ENCODE measurements around the gene TM4SF5.

TM4SF5 gene

DNA sequence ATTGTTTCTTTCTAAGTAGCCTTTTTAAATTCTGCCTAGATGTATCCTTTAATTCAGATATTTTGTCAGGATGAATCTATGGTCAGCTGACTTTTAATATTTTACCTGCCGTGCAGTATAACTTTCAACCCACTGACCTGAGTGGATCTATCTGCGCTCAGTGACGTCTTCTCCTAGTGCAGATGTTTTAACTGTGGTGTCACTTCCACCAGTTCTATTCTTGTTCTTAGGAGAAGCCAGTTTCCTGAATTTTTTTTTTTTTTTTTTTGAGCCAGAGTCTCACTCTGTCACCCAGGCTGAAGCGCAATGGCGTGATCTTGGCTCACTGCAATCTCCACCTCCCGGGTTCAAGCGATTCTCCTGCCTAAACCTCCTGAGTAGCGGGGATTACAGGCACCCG, 5.0 kb upstream of the TM4SF5 start:
- TF ChIP-seq, protein P1, sequence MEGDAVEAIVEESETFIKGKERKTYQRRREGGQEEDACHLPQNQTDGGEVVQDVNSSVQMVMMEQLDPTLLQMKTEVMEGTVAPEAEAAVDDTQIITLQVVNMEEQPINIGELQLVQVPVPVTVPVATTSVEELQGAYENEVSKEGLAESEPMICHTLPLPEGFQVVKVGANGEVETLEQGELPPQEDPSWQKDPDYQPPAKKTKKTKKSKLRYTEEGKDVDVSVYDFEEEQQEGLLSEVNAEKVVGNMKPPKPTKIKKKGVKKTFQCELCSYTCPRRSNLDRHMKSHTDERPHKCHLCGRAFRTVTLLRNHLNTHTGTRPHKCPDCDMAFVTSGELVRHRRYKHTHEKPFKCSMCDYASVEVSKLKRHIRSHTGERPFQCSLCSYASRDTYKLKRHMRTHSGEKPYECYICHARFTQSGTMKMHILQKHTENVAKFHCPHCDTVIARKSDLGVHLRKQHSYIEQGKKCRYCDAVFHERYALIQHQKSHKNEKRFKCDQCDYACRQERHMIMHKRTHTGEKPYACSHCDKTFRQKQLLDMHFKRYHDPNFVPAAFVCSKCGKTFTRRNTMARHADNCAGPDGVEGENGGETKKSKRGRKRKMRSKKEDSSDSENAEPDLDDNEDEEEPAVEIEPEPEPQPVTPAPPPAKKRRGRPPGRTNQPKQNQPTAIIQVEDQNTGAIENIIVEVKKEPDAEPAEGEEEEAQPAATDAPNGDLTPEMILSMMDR (IDR thresholded peaks at IDR 0.05; ENCODE audit: low read depth, low read length, missing control alignments) = no peak
- no peak overlapping the region for H3K4me3 ChIP-seq (ENCODE audit: low read depth, low read length)
- DNase-seq (ENCODE audit: low read depth) = no peak

DNA sequence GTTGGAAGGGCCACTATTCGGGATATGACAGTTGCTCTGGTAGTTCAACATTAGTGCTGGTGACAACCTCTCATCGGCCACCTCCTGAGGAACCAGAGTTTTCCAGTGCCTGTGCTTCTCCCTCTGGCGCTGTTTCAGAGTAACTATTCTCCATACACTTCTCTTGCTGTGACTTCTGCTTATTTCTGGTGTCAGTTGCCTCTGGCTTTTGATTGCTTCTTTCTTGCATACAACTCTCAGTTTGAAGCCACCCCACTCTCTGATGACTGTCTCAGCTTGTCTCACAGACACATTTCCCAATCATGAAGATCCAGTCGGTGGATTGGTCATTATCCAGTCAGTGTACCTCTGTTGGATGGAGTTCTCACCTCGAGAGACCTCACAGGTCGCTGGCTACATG, 3.4 kb upstream of the TM4SF5 start:
- DNase-seq (ENCODE audit: low read depth) = no peak
- TF ChIP-seq, protein P1 (IDR thresholded peaks at IDR 0.05; ENCODE audit: low read depth, low read length, missing control alignments) = no peak

DNA sequence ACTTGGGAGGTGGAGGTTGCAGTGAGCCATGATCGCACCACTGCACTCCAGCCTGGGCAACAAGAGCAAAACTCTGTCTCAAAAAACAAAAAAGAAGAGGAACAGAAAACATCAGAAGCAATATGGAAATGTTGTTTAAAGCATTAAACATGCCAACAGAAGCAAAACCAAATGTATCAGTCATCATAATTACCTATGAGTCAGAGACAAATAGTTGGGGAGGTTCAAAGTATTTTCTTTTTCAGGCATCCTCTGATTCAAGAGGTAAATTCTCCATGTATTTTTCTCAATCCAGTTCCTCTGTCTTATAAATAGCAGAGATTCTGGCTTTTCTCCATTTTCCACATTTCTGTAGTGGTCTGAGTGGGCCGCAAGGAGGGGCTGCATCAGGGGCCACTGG, 2.1 kb upstream of the TM4SF5 start:
- DNase-seq (ENCODE audit: low read depth) = no peak
- TF ChIP-seq, protein P1 (IDR thresholded peaks at IDR 0.05; ENCODE audit: low read depth, low read length, missing control alignments) = no peak

More for the DNA sequence above, 3.4 kb upstream of the TM4SF5 start:
- H3K4me3 ChIP-seq (ENCODE audit: low read depth, low read length) = no peak overlapping the region

DNA sequence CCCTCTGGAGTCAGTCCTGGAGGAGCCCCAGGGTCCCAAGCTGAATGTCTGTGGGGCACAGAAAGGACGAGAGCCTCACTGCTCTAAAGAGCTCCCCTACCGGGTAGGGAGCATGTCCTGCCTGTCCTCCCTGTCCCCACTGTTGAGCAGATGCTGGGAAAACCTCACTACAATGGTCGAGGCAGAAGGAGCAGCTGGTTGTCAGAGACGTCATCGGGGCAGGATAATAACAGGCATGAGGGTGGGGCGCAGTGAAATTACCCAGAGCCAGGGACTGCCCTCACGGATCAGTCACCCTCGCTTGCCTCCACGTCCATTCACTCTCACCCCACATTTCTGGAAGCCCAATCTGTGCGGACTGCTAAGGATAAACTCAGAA, 538 bp downstream of the TM4SF5 start:
- TF ChIP-seq, protein P1 (IDR thresholded peaks at IDR 0.05; ENCODE audit: low read depth, low read length, missing control alignments) = no peak
- H3K4me3 ChIP-seq (ENCODE audit: low read depth, low read length) = no peak overlapping the region
- DNase-seq (ENCODE audit: low read depth) = no peak

More for the DNA sequence above, 2.1 kb upstream of the TM4SF5 start:
- H3K4me3 ChIP-seq (ENCODE audit: low read depth, low read length) = no peak overlapping the region

DNA sequence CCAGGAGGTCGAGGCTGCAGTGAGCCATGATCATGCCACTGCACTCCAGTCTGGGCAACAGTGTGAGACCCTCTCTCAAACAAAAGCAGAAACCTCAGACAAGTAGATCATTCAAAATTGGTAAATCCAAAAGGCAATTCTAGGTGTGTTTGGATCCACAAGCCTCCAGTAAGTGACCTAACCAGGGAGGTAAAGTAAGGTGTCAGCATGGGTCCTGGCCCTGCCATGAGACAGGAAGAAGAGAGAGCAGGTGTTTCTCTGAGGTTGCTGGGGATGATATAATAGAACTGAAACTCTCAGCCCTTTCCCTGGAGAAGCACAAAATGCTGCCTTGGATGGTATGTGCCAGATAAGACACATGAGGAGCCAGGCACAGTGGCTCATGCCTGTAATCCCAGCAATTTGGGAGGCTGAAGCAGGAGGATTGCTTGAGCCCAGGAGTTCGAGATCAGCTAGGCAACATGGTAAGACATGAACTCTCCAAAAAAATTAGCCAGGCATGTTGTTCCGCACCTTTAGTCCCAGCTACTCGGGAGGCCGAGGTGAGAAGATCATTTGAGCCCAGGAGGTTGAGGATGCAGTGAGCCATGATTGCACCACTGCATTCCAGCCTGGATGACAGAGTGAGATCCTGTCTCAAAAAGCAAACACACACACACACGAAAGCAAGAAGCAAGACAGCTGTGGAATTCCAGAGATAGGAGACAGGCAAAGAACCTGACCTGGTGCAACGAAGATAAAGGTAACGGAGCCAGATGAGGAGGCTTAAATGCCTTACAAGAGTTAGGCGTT, 6.5 kb downstream of the TM4SF5 start:
- TF ChIP-seq, protein P1 (IDR thresholded peaks at IDR 0.05; ENCODE audit: low read depth, low read length, missing control alignments) = no peak
- DNase-seq (ENCODE audit: low read depth) = no peak

DNA sequence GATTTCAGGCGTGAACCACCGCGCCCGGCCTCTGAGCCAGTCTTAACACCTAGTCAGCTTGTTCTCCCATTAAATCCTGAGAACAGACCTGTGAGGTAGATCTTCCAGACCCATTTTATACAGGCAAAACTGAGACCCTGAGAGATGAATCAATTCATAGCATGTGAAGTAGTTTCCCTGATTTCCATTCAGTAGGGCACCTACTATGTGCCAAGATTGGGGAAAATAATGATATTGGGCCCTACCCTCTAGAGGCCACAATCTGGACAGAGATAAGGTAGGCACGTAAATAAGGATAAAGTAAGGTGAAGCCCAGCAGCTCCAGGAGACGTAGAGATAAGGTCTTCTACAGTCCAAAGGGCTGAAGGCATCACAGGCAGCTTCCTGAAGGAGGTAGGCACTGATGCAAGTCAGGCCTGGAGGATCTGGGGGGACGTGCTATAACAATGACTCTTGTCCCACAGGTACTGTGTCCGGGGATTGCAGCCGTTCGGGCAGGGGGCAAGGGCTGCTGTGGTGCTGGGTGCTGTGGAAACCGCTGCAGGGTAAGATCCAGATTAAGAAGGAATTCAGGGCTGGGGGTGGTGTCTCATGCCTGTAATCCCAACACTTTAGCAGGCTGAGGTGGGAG, 8.8 kb downstream of the TM4SF5 start:
- DNase-seq (ENCODE audit: low read depth) = no peak
- H3K4me3 ChIP-seq (ENCODE audit: low read depth, low read length) = no peak overlapping the region
- TF ChIP-seq, protein P1 (IDR thresholded peaks at IDR 0.05; ENCODE audit: low read depth, low read length, missing control alignments) = no peak

More for the DNA sequence above, 6.5 kb downstream of the TM4SF5 start:
- no peak overlapping the region for H3K4me3 ChIP-seq (ENCODE audit: low read depth, low read length)

Measured in GM12864 (cell line).